Mucosa of rectum (tissue), 2 donors: ENCODE results near the gene PYDC1.
"Not testable (repeated sequence)": the region's sequence is repeated elsewhere in the genome, so short reads cannot be mapped to it uniquely, and the experiment has no call there.

Source experiments
- H3K27ac ChIP-seq, 2 donors: one replicate each; pipeline ENCODE4 v1.7.0; 2013; ENCODE audit warnings: inconsistent platforms in 2 of 2, low read depth in 2 of 2, low read length in 2 of 2
- H3K27me3 ChIP-seq, 2 donors: one replicate each; pipeline ENCODE4 v1.7.0; 2013; ENCODE audit warnings: low read length in 2 of 2; ENCODE audit not compliant: control insufficient read depth in 2 of 2, insufficient read depth in 2 of 2
- H3K36me3 ChIP-seq, 2 donors: one replicate each; pipeline ENCODE4 v1.7.0; 2013; ENCODE audit warnings: low read length in 2 of 2; ENCODE audit not compliant: control insufficient read depth in 2 of 2, insufficient read depth in 2 of 2
- H3K4me1 ChIP-seq, 2 donors: one replicate each; pipeline ENCODE4 v1.7.0; 2013; ENCODE audit warnings: low read length in 2 of 2, mild to moderate bottlenecking in 1 of 2; ENCODE audit not compliant: control insufficient read depth in 2 of 2, insufficient read depth in 2 of 2
- H3K4me3 ChIP-seq, 2 donors: one replicate each; pipeline ENCODE4 v1.7.0; 2013; ENCODE audit warnings: low read length in 2 of 2
- H3K9ac ChIP-seq, 2 donors: one replicate each; pipeline ENCODE4 v1.7.0; 2013; ENCODE audit warnings: low read length in 2 of 2, low read depth in 1 of 2, mild to moderate bottlenecking in 1 of 2
- H3K9me3 ChIP-seq, 2 donors: one replicate each; pipeline ENCODE4 v1.7.0; 2013; ENCODE audit warnings: low read length in 2 of 2; ENCODE audit not compliant: control insufficient read depth in 2 of 2
- donor health status: healthy.
- donor health status: Normal muscosa, but diverticular disease.

The PYDC1 gene

DNA sequence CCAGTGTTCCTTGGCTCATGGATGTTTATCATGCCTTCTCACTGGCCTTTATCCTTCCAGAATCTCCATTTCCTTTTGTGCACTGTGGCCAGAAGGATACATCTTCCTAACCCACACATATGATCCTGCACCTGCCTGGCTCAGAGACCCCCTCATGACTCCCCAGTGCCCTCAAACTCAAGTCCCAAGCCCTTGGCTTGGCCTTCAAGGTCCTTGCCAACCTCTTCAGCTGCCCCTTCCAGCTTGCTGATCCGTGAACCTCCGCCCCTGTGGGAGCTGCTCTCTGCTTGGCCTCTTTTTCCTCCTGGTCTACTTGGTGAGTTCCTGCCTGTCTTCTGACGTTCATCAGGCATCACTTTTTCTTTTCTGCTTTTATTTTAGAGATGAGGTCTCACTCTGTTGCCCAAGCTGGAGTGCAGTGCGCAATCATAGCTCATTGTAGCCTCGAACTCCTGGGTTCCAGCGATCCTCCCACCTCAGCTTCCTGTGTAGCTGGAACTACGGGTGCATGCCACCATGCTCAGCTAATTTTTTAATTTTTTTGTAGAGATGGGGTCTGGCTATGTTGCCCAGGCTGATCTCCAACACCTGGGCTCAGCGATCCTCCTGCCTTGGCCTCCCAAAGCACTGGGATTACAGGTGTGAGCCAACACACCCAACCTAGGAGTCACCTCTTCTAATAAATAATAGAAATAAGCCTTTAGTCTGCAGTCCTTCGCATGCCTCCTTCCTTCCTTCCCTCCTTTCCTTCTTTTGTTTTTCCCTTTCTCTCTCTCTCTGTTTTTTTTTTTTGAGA, 11.9 kb downstream of the PYDC1 start:
- Histone ChIP-seq H3K27ac (no peak overlapping the region), H3K4me1 (peaks cover 22 to 23% of the 10 kb centered on the region in 2 donors), H3K27me3 (no peaks in the 10 kb centered on the region), H3K9ac (no peak overlapping the region), H3K4me3 (no peak overlapping the region), H3K9me3 (no peaks in the 10 kb centered on the region), H3K36me3 (no peaks in the 10 kb centered on the region)

DNA sequence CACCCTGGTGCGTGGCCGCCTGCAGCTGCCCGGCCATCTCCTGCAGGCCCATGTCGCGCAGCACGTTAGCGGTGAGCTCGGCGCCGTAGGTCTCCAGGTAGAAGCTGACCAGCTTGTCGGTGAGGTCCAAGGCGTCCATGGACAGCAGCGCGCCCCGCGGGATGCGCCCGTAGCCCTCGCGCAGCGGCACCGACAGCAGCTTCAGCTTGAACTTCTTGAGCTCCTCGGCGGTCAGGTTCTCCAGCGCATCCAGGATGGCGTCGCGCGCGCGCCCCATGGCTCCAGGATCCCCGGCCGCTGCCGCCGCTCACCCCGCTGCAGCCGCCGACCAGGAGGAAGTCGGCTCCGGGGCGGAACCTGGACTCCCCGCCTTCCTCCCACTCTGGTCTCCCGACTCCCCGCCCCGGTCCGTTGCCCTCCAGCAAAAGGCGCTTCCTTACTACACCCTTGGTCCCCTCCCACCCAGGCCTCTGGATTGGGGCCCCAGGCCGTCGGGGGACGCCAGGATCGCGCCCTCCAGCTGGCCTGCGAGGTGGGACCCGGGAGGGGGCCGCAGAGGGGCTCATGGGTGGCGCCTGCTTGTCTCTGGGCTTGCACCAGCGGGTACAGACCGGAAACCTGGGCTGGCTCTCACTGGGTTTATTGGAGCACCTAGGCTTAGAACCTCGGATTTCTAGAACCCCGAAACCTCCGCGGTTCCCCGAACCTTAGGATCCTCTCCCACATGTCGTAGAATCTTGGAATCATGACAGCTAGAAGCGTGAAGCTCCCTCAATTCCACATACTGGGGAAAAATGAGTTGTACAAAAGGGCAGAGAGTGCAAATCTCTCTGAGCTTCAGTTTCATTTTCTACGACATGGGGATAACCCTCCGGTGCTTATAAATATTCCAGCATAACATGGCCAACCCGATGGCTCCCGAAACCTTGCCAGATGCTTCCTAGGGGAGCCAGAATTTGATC, 14.2 kb downstream of the PYDC1 start, which contains the start of gene PYCARD:
TSS of gene PYCARD (minus strand) at position 347 of the 962 bp plus-strand sequence. CDS start at position 277, 70 bp downstream.
- peak within 1 kb of the TSS; percentile 79 to 83 for H3K9ac ChIP-seq
- H3K9me3 ChIP-seq: no peaks in the 10 kb centered on the region
- peak within 1 kb of the TSS; percentile 87 to 93 for H3K4me3 ChIP-seq
- H3K4me1 ChIP-seq: peaks cover 24 to 25% of the 10 kb centered on the region in 2 donors
- H3K36me3 ChIP-seq: peaks cover 2 to 4% of the 10 kb centered on the region in 2 donors
- no peaks in the 10 kb centered on the region for H3K27me3 ChIP-seq
- H3K27ac ChIP-seq: peak within 1 kb of the TSS; percentile 86 to 87

DNA sequence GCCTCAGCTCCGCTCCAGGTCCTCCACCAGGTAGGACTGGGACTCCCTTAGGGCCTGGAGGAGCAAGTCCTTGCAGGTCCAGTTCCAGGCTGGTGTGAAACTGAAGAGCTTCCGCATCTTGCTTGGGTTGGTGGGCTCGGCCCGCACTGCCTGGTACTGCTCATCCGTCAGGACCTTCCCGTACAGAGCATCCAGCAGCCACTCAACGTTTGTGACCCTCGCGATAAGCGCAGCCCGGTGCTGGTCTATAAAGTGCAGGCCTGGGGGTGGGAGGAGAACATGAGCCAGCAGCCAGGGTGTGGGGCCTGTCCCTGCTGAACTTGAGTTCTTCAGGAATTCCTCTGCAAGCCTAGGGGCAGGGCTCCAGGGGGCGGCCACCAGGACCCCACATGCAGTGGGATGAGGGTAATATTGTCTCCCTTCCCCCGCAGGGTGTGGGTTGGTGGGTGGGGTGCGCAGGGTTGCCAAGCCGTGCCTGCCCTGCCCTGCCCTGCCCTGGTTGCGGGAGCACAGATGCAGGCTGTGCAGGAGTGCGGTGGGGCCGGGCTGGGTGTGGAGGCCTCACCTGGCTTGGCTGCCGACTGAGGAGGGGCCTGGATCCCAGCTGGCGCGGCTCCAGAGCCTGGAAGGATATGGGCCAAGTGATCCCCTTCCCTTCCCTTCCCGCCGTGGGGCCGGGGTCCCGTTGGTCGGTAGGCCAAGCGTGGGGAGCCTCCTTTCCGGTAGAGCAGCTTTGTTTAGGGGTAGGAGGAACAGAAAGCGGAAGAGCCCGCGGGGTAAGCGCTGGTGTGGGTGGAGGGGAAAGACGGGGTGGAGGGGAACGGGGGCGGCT, 15.1 kb downstream of the PYDC1 start:
- Histone ChIP-seq H3K36me3 (peaks cover 2 to 4% of the 10 kb centered on the region in 2 donors), H3K4me1 (peaks cover 24 to 25% of the 10 kb centered on the region in 2 donors), H3K4me3 (peak overlapping the region; percentile 87 to 93), H3K9me3 (no peaks in the 10 kb centered on the region), H3K9ac (peak overlapping the region; percentile 70 to 79), H3K27me3 (no peaks in the 10 kb centered on the region), H3K27ac (peak overlapping the region; percentile 86 to 87)

DNA sequence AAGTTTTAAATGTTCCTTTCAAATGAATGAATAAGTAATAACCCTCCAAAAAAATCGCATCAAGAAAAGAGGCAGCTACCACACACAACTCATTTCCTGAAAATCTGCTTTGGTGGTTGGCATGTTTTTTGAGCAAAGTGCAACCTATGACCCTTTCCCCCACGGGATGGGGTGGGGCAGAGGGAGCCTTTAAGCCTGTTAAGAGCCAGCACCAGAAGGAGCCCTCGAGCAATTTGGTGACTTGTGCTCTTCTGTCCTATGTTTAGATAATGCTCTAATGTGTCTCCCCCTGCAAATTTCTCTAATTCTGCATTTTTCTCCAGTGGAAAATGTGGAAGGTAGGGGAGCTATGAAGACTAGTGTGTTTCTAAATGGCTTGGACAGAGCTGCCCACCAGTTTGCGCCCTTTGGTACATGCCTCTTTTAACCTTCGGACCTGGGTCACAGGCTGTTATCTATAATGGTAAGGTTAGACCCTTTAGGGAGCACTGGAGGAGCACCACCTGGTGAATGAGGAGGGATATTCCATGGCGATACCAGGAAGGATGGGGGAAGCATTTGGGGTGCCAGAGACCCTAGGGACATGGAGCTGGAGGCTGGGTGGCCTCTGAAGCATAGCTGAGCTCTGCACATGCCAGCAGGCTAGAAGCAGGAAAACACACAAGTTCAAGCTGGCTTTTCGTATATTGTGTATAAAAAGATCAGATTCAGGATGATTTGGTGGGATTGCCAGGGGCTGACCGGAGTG, 15.9 kb downstream of the PYDC1 start:
- Histone ChIP-seq H3K4me3 (peak overlapping the region; percentile 87 to 93), H3K4me1 (peaks cover 24 to 25% of the 10 kb centered on the region in 2 donors), H3K27me3 (no peaks in the 10 kb centered on the region), H3K27ac (peak overlapping the region; percentile 86 to 87), H3K9ac (peak overlapping the region; percentile 70 to 79), H3K36me3 (peaks cover 6 to 7% of the 10 kb centered on the region in 2 donors), H3K9me3 (no peaks in the 10 kb centered on the region)

DNA sequence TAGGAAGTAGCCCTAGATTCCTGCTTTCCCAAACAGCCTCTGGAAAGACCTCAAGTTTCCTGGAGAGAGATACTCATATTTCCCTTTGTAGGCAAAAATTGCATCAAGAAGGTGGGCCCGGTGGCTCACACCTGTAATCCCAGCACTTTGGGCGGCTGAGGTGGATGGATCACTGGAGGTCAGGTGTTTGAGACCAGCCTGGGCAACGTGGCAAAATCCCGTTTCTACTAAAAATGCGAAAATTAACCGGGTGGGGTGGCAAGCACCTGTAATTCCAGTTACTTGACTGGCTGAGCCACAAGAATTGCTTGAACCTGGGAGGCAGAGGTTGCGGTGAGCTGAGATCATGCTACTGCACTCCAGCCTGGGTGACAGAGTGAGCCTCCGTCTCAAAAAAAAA, 16.8 kb downstream of the PYDC1 start:
- not testable (repeated sequence) for H3K4me3 ChIP-seq, H3K27me3 ChIP-seq, H3K9ac ChIP-seq, H3K27ac ChIP-seq, H3K9me3 ChIP-seq
- Histone ChIP-seq H3K36me3 (peaks cover 10 to 16% of the 10 kb centered on the region in 2 donors), H3K4me1 (peaks cover 24 to 25% of the 10 kb centered on the region in 2 donors)

DNA sequence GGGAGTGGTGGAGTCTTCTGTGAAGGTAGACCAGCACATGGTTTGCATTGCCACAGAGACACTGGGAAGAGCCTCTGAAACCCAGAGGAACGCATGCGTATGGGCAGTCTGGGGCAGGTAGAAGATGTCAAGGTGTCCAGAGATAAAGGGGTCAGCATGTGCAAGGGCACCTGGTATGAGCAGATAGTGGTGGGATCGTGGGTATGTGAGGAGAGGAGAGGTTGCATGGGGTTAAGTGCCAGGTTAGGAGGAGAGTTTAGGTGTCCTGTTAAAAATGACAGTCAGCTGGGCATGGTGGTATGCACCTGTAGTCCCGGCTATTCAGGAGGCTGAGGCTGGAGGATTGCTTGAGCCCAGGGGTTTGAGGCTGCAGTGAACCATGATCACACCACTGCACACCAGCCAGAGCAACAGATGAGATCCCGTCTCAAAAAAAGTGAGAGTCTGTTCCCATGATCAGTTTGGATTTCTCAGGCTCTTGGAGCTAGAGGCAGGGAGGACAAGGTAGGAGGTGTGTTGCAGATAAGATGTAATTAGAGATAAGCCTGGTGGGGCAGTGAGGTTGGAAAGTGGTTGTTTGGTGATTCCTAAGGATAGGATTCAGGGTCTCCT, 17.4 kb downstream of the PYDC1 start:
- no peak overlapping the region for H3K4me3 ChIP-seq
- no peaks in the 10 kb centered on the region for H3K9me3 ChIP-seq
- no peak overlapping the region for H3K27ac ChIP-seq
- no peak overlapping the region for H3K9ac ChIP-seq
- peaks cover 24 to 25% of the 10 kb centered on the region in 2 donors for H3K4me1 ChIP-seq
- peaks cover 16 to 21% of the 10 kb centered on the region in 2 donors for H3K36me3 ChIP-seq
- no peaks in the 10 kb centered on the region for H3K27me3 ChIP-seq

DNA sequence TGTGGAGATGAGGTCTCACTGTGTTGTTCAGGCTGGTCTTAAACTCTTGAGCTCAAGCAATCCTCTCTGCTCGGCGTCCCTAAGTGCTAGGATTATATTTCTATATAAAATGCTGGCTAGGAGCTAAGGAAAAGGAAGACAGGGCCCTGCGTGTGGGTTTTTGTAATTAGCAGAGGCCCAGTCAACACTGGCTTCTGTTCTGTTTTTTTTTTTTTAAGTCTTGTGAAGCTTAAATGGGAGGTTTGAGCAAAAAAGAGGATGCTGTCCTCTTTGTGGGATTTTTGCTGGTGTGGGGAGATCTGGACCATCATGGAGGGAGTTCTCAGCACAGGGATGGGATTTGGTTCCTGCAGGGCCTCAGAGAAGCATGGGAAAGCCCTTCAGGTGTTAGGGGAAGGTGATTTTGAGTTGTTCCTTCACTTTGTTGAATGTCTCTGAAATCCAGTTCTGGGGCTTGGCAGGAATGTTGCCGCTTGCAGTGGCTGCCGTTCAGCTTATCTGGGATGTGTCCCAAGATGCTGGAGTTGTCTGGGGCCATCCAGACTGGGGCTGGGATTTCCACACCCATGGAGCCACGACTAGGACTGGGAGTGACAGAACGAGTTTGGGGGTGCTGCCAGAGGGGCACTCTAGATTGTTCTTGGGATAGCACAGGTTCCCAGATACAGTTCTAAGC, 18.6 kb downstream of the PYDC1 start:
- peaks cover 20% of the 10 kb centered on the region in 2 donors for H3K4me1 ChIP-seq
- H3K9me3 ChIP-seq: no peaks in the 10 kb centered on the region
- H3K9ac ChIP-seq: no peak overlapping the region
- H3K27ac ChIP-seq: no peak overlapping the region
- H3K36me3 ChIP-seq: peaks cover 25 to 31% of the 10 kb centered on the region in 2 donors
- no peak overlapping the region for H3K4me3 ChIP-seq
- H3K27me3 ChIP-seq: no peaks in the 10 kb centered on the region

DNA sequence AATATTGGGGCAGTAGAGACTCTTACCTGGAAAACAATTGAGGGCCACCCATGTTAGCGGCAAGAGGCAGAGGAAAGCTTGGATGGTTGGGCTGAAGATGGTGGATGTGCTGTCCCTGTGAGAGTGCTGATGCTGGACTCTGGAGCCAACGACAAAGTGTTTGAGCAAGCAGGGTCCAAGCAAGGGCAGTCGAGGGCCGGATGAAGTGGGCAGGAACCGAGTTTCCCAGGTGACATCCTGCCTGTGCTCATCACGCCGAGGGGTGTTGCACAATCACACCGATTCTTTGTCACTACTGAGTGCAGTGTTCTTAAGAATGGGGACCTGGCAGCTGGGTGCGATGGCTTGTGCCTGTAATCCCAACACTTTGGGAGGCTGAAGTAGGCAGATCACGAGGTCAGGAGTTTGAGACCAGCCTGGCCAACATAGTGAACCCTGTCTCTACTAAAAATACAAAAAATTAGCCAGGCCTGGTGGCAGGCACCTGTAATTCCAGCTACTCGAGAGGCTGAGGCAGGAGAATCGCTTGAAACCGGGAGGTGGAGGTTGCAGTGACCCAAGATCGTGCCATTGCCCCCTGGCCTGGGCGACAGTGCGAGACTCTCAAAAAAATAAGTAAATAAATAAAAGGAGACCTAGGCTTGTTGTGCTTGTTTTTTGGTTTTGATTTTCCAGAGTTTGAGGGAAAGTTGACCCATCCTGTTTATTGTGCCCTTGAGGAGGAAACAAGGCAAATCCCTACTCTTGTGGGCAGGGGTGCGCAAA, 20.4 kb downstream of the PYDC1 start:
- Histone ChIP-seq H3K27me3 (no peaks in the 10 kb centered on the region), H3K4me3 (no peak overlapping the region), H3K9me3 (no peaks in the 10 kb centered on the region), H3K4me1 (peaks cover 13 to 15% of the 10 kb centered on the region in 2 donors), H3K9ac (no peak overlapping the region), H3K36me3 (peaks cover 41 to 49% of the 10 kb centered on the region in 2 donors), H3K27ac (no peak overlapping the region)
